Dermis blood vessel endothelial cell (primary cell): Measurements from ENCODE around the gene CD2AP. TPM values are rescaled to one million over a fixed set of nuclear protein-coding genes. Genes with fewer than 3 reads are reported as not detected.

Source experiments
- DNase-seq: peaks from one replicate; pipeline ENCODE4 v3.0.0; 2010
- total RNA-seq: library from RNA; depleted of rRNA; stranded (reverse); fragments of >200 nt; gene quantifications from 2 replicates; pipeline ENCODE4 v1.2.3, GENCODE V29; 2014

The CD2AP gene
- total RNA-seq, 1 donor from 2014 or later: 42.0 TPM

DNA sequence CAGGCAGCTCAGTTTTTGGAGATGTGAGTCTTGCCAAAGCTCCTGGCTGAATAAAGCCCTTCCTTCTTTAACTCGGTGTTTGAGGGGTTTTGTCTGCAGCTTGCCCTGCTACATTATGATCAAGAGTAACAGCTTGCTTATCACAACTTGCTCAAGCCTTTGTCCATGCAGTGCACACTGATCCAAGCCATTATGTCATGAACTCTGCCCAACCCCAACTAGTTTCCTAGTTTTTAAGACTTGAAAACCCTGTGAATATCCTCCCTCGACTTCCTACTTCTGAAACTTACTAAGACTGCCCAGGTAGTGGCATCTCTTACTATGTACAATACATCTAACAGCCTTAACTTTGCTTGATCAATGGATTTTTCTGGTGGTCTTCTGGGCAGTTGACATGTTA lies 170.4 kb downstream of the CD2AP start:
- DNase-seq: no peak

DNA sequence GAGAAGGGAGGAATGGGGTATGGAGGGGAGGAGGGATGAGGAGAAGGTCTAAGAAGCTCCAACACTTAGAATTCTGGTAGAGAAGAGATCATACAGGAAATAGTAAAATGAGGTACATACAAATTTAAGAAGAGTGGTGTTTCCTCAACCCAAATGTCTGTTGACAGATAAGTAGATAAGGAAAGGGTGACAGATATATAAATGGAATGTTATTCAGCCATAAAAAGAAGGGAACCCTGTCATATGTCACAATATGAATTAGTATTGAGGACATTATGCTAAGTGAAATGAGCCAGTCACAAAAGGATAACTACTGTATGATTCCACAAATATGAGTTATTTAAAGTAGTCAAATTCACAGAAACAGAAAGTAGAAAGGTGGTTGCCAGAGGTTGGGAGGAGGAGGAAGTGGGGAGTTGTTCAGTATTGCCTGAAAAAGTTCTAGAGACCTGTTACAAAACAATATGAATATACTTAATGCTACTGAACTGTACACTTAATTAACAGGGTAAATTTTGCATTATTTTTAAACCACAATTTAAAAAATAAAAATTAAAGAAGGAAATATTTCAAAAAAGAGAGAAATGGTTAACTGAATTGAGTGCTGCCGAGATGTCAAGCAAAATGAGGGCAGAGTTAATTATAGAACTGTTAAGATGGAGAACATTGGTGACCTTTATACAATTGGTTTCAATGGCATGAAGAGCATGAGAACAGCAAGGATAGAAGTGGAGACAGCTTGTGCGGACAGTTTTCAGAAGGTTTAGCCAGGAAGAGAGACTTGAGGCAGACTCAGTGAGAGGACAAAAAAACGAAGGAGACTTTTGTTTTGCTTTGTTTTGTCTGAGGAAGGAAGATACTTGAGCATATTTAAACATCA lies 173.2 kb downstream of the CD2AP start:
- no peak for DNase-seq

- peak; percentile 82 for DNase-seq
These were observed 173.9 kb downstream of the CD2AP start for GRCh38 chr6:47651505-47651944.

DNA sequence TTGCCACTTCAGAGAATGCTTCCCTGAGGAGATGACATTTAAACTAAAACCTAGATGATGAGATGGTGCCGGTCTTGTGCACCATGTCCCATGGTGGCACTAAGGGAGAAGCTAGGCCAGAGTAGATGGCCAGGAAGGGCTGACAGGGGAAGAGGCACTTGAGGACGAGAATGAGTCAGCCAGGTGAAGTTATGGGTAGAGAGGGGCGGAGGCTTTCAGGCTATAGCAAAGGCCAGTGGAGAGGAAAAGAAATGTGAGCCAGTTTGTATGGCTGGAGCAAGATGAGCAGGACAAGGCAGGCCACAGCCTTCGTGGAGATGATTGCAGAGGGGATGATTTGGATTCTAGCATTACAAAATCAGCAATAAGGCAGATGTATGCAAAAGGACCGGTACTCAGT lies 176.1 kb downstream of the CD2AP start:
- no peak for DNase-seq

DNA sequence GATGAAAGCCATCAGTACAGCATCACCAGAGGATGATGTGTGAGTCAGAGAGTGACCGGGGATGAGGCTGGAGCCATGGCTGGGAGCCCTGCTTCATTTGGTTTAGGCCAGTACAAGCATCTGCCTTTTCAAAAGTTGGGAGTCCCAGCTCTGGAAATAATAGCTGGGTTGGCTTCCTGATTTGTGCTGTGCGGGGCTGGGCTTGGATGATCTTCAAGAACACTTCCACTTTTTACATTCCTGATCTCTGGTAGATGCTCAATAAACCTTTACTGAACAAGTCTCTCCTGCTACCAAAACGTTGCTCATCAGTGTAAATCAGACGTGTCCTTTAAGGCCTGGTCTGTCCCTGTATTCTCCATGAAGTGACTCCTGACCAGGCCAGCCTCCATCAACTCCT lies 176.7 kb downstream of the CD2AP start:
- no peak for DNase-seq

DNA sequence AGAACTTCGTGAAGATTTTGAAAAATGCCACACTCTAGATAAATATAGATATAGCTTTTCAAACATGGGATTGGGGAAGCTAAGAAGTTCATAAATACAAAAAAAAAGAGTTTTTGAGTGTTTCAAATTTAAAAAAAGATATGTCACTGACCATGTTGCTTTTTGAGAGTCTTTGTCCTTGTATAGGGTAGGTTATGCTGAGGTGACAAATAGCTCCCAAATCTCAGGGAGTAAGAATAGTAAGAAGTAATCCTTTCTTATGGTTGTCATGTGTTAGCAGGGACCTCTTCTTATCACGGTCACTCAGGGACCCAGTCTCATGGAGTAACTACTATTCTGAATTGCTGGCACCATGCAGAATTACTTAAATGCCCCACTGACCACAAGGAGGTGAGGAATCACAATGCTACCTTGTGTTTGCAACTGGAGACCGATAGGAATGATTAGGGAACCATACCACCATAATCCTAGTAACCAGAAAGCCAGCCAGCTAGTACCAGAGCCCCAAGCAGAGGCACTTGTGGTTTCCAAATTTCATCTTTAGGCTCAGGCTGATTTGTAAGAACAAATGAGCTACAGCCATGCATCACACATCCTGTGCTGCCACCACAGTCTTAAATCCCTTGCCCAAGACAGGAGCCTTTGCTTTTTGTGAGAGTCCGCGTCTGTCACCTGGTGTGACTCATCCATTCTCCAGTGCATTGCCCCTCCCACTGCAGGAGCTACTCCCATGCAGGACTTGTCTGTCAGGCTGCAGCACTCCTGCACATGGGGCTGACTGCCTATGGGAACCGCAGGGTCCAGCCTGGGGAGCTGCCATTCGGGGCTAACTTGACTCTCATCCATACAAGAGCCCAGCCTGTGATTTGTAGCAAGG lies 178.4 kb downstream of the CD2AP start:
- DNase-seq: peak; percentile 32

DNA sequence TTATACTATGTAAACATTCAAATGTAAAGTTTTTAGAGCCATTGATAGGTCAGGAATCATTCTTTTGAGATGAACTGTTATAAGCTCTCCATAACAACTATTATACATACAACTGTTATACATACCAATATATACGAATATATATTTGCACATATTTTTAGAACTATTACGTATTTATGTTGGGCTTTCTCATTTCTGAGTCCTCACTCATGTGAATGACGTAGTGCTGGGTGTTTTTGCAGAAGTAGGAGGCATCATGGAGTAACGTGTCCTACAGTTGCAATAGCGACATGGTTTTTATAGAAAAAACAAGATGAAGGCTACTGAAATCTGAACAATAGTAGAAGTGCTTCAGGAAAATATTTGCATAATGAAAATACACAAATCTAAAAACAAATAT lies 184.4 kb downstream of the CD2AP start:
- no peak for DNase-seq

DNA sequence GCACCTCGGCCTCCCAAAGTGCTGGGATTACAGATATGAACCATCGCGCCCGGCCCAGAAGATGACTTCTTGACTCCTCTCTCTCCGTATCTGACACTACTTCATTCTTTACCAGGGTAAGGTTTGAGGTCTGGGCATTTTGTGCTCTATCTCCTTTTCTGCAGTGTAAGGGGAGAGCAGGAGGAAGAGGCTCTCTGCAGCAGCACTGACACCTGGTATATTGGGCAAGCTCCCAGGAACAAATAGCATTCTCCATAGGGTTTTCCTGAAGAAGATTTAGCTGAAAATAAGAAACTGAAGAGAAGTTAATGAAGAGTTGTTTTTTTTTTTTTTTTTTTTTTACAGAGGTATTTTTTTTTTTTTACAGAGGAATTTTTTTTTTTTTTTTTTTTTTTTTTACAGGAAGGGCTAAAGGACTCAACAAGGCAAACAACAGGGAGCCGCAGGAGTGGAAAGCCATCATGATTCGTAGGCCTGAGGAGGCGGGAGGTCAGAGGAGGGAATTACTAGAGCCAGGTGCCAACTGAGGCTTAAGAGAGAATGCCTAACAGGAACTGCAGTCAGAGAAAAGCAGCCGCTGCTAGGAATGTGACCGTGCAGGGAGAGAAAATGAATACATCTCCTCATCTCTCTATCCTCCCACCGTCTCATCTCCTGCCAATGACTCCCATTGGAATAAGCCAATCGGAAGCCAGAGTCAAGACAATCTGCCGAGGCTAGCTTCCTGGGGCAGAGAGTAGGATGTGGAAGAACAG lies 186.1 kb downstream of the CD2AP start:
- no peak for DNase-seq

DNA sequence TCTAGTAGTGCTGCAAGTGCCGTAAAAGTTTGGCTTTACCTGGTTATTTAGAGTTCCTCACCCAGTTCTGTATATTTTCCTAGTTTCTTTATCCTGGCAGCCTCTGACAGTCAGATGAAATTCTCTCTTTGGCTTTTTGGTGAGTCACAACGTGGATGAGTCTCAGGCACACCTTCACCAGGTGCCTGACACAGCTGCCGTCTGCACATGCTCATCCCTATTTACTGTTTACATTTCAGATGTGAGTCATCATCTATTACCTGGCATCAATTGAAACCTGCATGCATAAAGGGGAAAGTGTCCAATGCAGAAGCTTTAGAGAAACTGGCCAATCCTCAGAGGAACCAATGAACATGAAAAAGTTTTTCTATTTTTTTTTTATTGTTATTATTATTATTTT lies 187.5 kb downstream of the CD2AP start:
- no peak for DNase-seq

GRCh38 chr6:47669684-47670513 lies 192.3 kb downstream of the CD2AP start:
- no peak for DNase-seq

DNA sequence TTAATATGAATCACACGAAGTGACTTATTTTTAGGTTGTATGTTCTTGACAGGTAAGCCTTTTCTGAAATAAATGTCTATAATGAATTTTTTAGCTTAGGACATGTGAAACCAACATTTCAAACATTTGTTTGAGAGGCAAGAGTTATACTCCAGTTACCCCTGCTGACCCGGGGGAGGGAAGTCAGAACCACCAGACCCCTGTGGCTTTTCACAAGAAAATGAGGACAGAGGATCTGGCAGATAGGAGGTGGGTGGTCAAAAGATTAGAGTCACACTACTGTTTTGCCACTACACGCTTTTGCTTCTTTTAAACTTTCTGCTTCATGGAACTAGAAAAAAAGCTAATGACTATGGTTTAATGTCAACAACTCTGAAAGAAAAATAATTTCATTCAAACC lies 193.3 kb downstream of the CD2AP start:
- DNase-seq: no peak

- no peak for DNase-seq
These were observed 194.2 kb downstream of the CD2AP start for GRCh38 chr6:47671777-47672176.

DNA sequence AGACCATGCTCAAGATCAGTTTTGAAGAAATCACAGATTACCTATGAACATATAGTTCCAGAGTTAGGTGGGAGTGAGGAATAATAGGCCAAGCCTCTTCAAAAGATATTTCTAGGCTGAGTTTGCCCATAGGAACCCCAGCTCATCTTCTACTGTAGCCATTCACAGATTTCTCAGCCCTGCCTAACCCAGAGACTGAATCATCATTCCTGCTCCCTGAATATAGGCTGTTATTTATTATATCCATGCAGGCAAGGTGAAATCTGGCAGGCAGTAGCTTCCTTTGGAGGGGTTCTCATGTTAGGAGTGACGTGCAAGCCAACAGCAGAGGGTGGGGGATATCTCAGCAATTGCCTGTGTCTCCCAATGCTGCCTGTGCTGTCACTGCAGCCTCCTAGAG lies 195.2 kb downstream of the CD2AP start:
- no peak for DNase-seq

- no peak for DNase-seq
These were observed 197.1 kb downstream of the CD2AP start for GRCh38 chr6:47674673-47675072.

Other genes starting within 250 kb of the CD2AP start
- gene TNFRSF21, start 167.9 kb upstream of the CD2AP start, total RNA-seq: 56.0 and 71.9 TPM in 2 replicates
- gene ADGRF4, start 220.8 kb downstream of the CD2AP start, total RNA-seq: under 0.01 TPM in 1 of 2 replicates, not detected in the other